IMR-90 (cell line): ENCODE results near the gene RPTOR. TPM values are rescaled to one million over a fixed set of nuclear protein-coding genes. Genes with fewer than 3 reads are reported as not detected.
A peak's percentile ranks its signal among the peaks of the same experiment; 100 is the strongest.

Experiments used
- ATAC-seq: fragments of 200-7000 bp; cut with Tn5 transposase; 2 replicates; pipeline ENCODE4 v1.9.1; 2020; ENCODE audit warnings: low read depth, mild to moderate bottlenecking, moderate library complexity
- BruUV-seq: library from RNA; stranded (reverse); fragments of 400-500 nt; replicated peaks from 2 replicates; lab custom pipeline; 2021; lab: Mats Ljungman, UMichigan
- CTCF ChIA-PET: fragments of 300-600 bp; formaldehyde crosslinking; extraction: SDS; loops from one replicate; lab custom pipeline; 2021; ENCODE audit warnings: antibody characterized with exemption; lab: Yijun Ruan, JAX
- POLR2A ChIA-PET: fragments of 300-600 bp; sonication (Branson Sonifier 250); formaldehyde crosslinking; loops from one replicate; lab custom pipeline; 2022; ENCODE audit warnings: antibody characterized with exemption; ENCODE audit not compliant: unreplicated experiment; lab: Charles Lee
- DNase-seq: peaks from one replicate; pipeline ENCODE4 v3.0.0; 2013
- H2AFZ ChIP-seq: replicated peaks from 2 replicates; pipeline ENCODE3; 2013; ENCODE audit warnings: low read length, mild to moderate bottlenecking; ENCODE audit not compliant: poor library complexity
- H2AK5ac ChIP-seq: 2 replicates; pipeline ENCODE4 v1.6.1; 2013; ENCODE audit warnings: low read depth, low read length, inconsistent platforms
- H2AK9ac ChIP-seq: replicated peaks from 2 replicates; pipeline ENCODE3; 2013; ENCODE audit warnings: mild to moderate bottlenecking, low read depth, low read length, moderate library complexity; ENCODE audit not compliant: poor library complexity
- H2BK120ac ChIP-seq: 2 replicates; pipeline ENCODE4 v1.6.1; 2013; ENCODE audit warnings: low read depth, low read length, inconsistent platforms
- H2BK15ac ChIP-seq: 3 replicates; pipeline ENCODE4 v1.6.1; 2013; ENCODE audit warnings: low read depth, low read length, inconsistent platforms
- H2BK20ac ChIP-seq: 2 replicates; pipeline ENCODE4 v1.6.1; 2013; ENCODE audit warnings: low read depth, mild to moderate bottlenecking, inconsistent platforms, low read length, moderate library complexity
- H2BK5ac ChIP-seq: 2 replicates; pipeline ENCODE4 v1.6.1; 2013; ENCODE audit warnings: mild to moderate bottlenecking, low read depth, low read length, inconsistent platforms; ENCODE audit not compliant: poor library complexity, severe bottlenecking
- H3K14ac ChIP-seq: replicated peaks from 2 replicates; pipeline ENCODE4 v1.6.1; 2013; ENCODE audit warnings: low read depth, low read length, inconsistent platforms
- H3K18ac ChIP-seq: 2 replicates; pipeline ENCODE4 v1.6.1; 2013; ENCODE audit warnings: low read depth, low read length, control low read depth
- H3K23ac ChIP-seq: 2 replicates; pipeline ENCODE4 v1.6.1; 2013; ENCODE audit warnings: low read depth, low read length, inconsistent platforms
- H3K27ac ChIP-seq: 2 replicates; pipeline ENCODE4 v1.5.1; 2013; ENCODE audit warnings: mild to moderate bottlenecking, control low read depth, low read length; ENCODE audit not compliant: insufficient read depth
- H3K27me3 ChIP-seq: 2 replicates; pipeline ENCODE4 v1.6.1; 2013; ENCODE audit warnings: low read length; ENCODE audit not compliant: control insufficient read depth, insufficient read depth
- H3K36me3 ChIP-seq: 2 replicates; pipeline ENCODE4 v1.6.1; 2013; ENCODE audit warnings: low read length, mixed read lengths; ENCODE audit not compliant: control insufficient read depth, insufficient read depth
- H3K4ac ChIP-seq: 2 replicates; pipeline ENCODE4 v1.6.1; 2013; ENCODE audit warnings: low read depth, low read length, inconsistent platforms
- H3K4me1 ChIP-seq: 2 replicates; pipeline ENCODE4 v1.6.1; 2013; ENCODE audit warnings: low read length, mixed read lengths; ENCODE audit not compliant: control insufficient read depth, insufficient read depth
- H3K4me2 ChIP-seq: 2 replicates; pipeline ENCODE4 v1.6.1; 2013; ENCODE audit warnings: low read depth, mild to moderate bottlenecking, control low read depth, low read length, moderate library complexity
- H3K4me3 ChIP-seq: 2 replicates; pipeline ENCODE4 v1.5.1; 2013; ENCODE audit warnings: low read depth, mild to moderate bottlenecking, control low read depth, low read length, moderate library complexity; ENCODE audit not compliant: insufficient read depth
- H3K56ac ChIP-seq: 2 replicates; pipeline ENCODE4 v1.6.1; 2013; ENCODE audit warnings: low read length, inconsistent platforms; ENCODE audit not compliant: insufficient read depth; ENCODE audit errors: extremely low read depth
- H3K79me1 ChIP-seq, 2 experiments: 2 replicates each; pipeline ENCODE4 v1.6.1; 2013; ENCODE audit warnings: low read length in 2 of 2, inconsistent platforms in 1 of 2, low read depth in 1 of 2
- H3K9ac ChIP-seq: 2 replicates; pipeline ENCODE4 v1.6.1; 2013; ENCODE audit warnings: low read depth, low read length, control low read depth
- H3K9me1 ChIP-seq: 2 replicates; pipeline ENCODE4 v1.6.1; 2013; ENCODE audit warnings: low read length, inconsistent platforms; ENCODE audit not compliant: insufficient read depth
- H3K9me3 ChIP-seq: 2 replicates; pipeline ENCODE4 v1.6.1; 2013; ENCODE audit warnings: low read length; ENCODE audit not compliant: control insufficient read depth, insufficient read depth
- H4K20me1 ChIP-seq: 2 replicates; pipeline ENCODE4 v1.6.1; 2013; ENCODE audit warnings: low read length, inconsistent platforms; ENCODE audit not compliant: insufficient read depth
- H4K5ac ChIP-seq: 2 replicates; pipeline ENCODE4 v1.6.1; 2013; ENCODE audit warnings: mild to moderate bottlenecking, low read depth, low read length, control low read depth
- H4K8ac ChIP-seq, 2 experiments: 2 replicates each; pipeline ENCODE4 v1.6.1; 2013; ENCODE audit warnings: low read depth in 2 of 2, low read length in 2 of 2, control low read depth in 1 of 2, inconsistent platforms in 1 of 2
- H4K91ac ChIP-seq: 2 replicates; pipeline ENCODE4 v1.6.1; 2013; ENCODE audit warnings: low read depth, low read length, inconsistent platforms; ENCODE audit not compliant: insufficient read depth
- BHLHE40 ChIP-seq: fragments of 150-350 bp; IDR thresholded peaks from 2 replicates; pipeline ENCODE4 v1.6.1; 2016; ENCODE audit warnings: mild to moderate bottlenecking, low read depth, low read length
- CEBPB ChIP-seq: IDR thresholded peaks from 2 replicates; pipeline ENCODE4 v1.6.1; 2012; ENCODE audit warnings: low read depth, low read length, improper control_type of control experiment
- CHD1 ChIP-seq: IDR thresholded peaks from 2 replicates; pipeline ENCODE4 v1.6.1; 2012; ENCODE audit warnings: low read depth, low read length, improper control_type of control experiment
- CTCF ChIP-seq: conservative IDR thresholded peaks from 2 replicates; pipeline ENCODE4 v1.5.1; 2012; ENCODE audit warnings: mild to moderate bottlenecking, low read depth, low read length, improper control_type of control experiment
- ELK1 ChIP-seq: fragments of 150-350 bp; IDR thresholded peaks from 2 replicates; pipeline ENCODE4 v1.6.1; 2016; ENCODE audit warnings: low read depth, mild to moderate bottlenecking, low read length, moderate library complexity, borderline replicate concordance
- FOS ChIP-seq: fragments of 150-350 bp; IDR thresholded peaks from 2 replicates; pipeline ENCODE4 v1.6.1; 2016; ENCODE audit warnings: low read depth, low read length
- MAFK ChIP-seq: IDR thresholded peaks from 2 replicates; pipeline ENCODE4 v1.6.1; 2012; ENCODE audit warnings: low read depth, low read length, improper control_type of control experiment
- MAZ ChIP-seq: IDR thresholded peaks from 2 replicates; pipeline ENCODE4 v1.6.1; 2012; ENCODE audit warnings: low read depth, mild to moderate bottlenecking, low read length, improper control_type of control experiment, moderate library complexity, borderline replicate concordance
- MXI1 ChIP-seq: IDR thresholded peaks from 2 replicates; pipeline ENCODE4 v1.6.1; 2012; ENCODE audit warnings: low read depth, mild to moderate bottlenecking, low read length, moderate library complexity, borderline replicate concordance
- NFE2L2 ChIP-seq: fragments of 150-350 bp; IDR thresholded peaks from 2 replicates; pipeline ENCODE4 v1.6.1; 2016; ENCODE audit warnings: low read depth, mild to moderate bottlenecking, low read length
- POLR2A ChIP-seq: IDR thresholded peaks from 2 replicates; pipeline ENCODE4 v1.6.1; 2012; ENCODE audit warnings: mild to moderate bottlenecking, low read depth, low read length
- RAD21 ChIP-seq: IDR thresholded peaks from 2 replicates; pipeline ENCODE4 v1.6.1; 2012; ENCODE audit warnings: low read length, improper control_type of control experiment
- RCOR1 ChIP-seq: IDR thresholded peaks from 2 replicates; pipeline ENCODE4 v1.6.1; 2012; ENCODE audit warnings: mild to moderate bottlenecking, low read length, improper control_type of control experiment; ENCODE audit not compliant: insufficient replicate concordance
- RFX5 ChIP-seq: IDR thresholded peaks from 2 replicates; pipeline ENCODE4 v1.8.0; 2012; ENCODE audit warnings: low read depth, mild to moderate bottlenecking, low read length, moderate library complexity
- SMC3 ChIP-seq: fragments of 150-350 bp; IDR thresholded peaks from 2 replicates; pipeline ENCODE4 v1.6.1; 2016; ENCODE audit warnings: low read depth, mild to moderate bottlenecking, antibody characterized with exemption, low read length, moderate library complexity
- USF2 ChIP-seq: fragments of 150-350 bp; IDR thresholded peaks from 2 replicates; pipeline ENCODE4 v1.6.1; 2017; ENCODE audit warnings: mild to moderate bottlenecking, antibody characterized with exemption, low read length, low read depth
- WGBS, 2 experiments: methylation state at CpG; one replicate each; pipeline versions ENCODE4 v1.1.5 to v1.1.7; 2013; ENCODE audit warnings: missing lambda C conversion rate in 2 of 2; ENCODE audit not compliant: insufficient read length in 1 of 2; ENCODE audit errors: extremely low coverage in 2 of 2; 5-methylcytosine and 5-hydroxymethylcytosine counted together
- dilution Hi-C: fragments of 300-500 bp; cut with HindIII; formaldehyde crosslinking; loops from one replicate; pipeline ENCODE4 v1.14.3; 2018; ENCODE audit warnings: low sequenced_read_pairs; ENCODE audit not compliant: unreplicated experiment
- in situ Hi-C: fragments of 300-500 bp; cut with MboI; formaldehyde crosslinking; loops from 3 replicates; pipeline ENCODE4 v1.14.3; 2019; ENCODE audit warnings: low sequenced_read_pairs, inconsistent platforms, mixed read lengths
- intact Hi-C: fragments of 100-400 bp; cut with micrococcal nuclease; formaldehyde crosslinking; loops from 2 replicates; pipeline ENCODE4 v1.10.0; 2022
- polyA plus RNA-seq, 3 experiments: library from polyadenylated mRNA; depleted of rRNA; stranded (reverse); fragments of >200 nt; gene quantifications; 2 replicates each; pipeline ENCODE4 v1.2.3, GENCODE V29; 2012; ENCODE audit warnings: low replicate concordance in 1 of 3
- total RNA-seq: library from RNA; depleted of rRNA; stranded (reverse); fragments of >200 nt; gene quantifications from 2 replicates; pipeline ENCODE4 v1.2.3, GENCODE V29; 2012

Gene RPTOR
- total and polyA plus RNA-seq, 2 of the 4 experiments (the other 2 are of a cell fraction): 10.8 to 14.7 TPM

GRCh38 chr17:80706463-80706867 is 161.8 kb downstream of the RPTOR start:
- Histone ChIP-seq H3K14ac (peak overlapping the region; percentile 70), H3K79me1 (peaks cover 37 to 76% of the 10 kb centered on the region in 2 experiments), H3K18ac (no peak overlapping the region), H4K20me1 (no peaks in the 10 kb centered on the region; the same call in 1 of the 2 replicates), H3K56ac (no peak overlapping the region), H4K8ac (no peak overlapping the region), H4K91ac (no peak overlapping the region), H3K4me1 (peaks cover 20% of the 10 kb centered on the region), H4K5ac (0 out of 2 replicates have a peak overlapping the region, but pooled peaks have one; percentile 12), H2AFZ (no peak overlapping the region), H3K9me1 (peaks cover 13% of the 10 kb centered on the region), H2BK120ac (no peak overlapping the region), H2BK5ac (no peak overlapping the region), H2BK15ac (0 out of 3 replicates have a peak overlapping the region, but pooled peaks have one; percentile 10), H2AK9ac (no peak overlapping the region), H3K9ac (no peak overlapping the region), H3K36me3 (peaks cover 16% of the 10 kb centered on the region; the same call in 1 of the 2 replicates), H3K27ac (no peak overlapping the region), H2BK20ac (peak overlapping the region; percentile 57; the same call in 1 of the 2 replicates), H3K4me2 (no peak overlapping the region), H2AK5ac (peak overlapping the region; percentile 87; the same call in 1 of the 2 replicates), H3K4me3 (no peak overlapping the region), H3K4ac (no peak overlapping the region; the same call in 1 of the 2 replicates), H3K27me3 (no peaks in the 10 kb centered on the region), H3K9me3 (no peaks in the 10 kb centered on the region), H3K23ac (no peak overlapping the region)
- in situ Hi-C loops: no loop called here
- no TSS peak for BruUV-seq
- intact Hi-C loops: no loop called here
- ATAC-seq: peak; percentile 57
- ChIA-PET CTCF (no interaction called here), POLR2A (no interaction called here)
- TF ChIP-seq CHD1: no peak
- TF ChIP-seq MAFK: no peak
- TF ChIP-seq MAZ: no peak
- no peak for TF ChIP-seq FOS
- TF ChIP-seq USF2: no peak
- TF ChIP-seq CEBPB: no peak
- no peak for TF ChIP-seq ELK1
- no peak for TF ChIP-seq NFE2L2
- no peak for TF ChIP-seq BHLHE40
- TF ChIP-seq CTCF: no peak
- no peak for TF ChIP-seq SMC3
- no peak for TF ChIP-seq RAD21
- no peak for TF ChIP-seq RFX5
- TF ChIP-seq MXI1: no peak
- TF ChIP-seq RCOR1: no peak
- no peak for TF ChIP-seq POLR2A
- DNase-seq: no peak
- dilution Hi-C loops: no loop called here
- no CpG with 5 or more reads among the region's 5 CpGs for WGBS, 2 experiments
